Prostate gland (tissue), 2 donors: Measurements from ENCODE around the gene POLE. TPM values are rescaled to one million over a fixed set of nuclear protein-coding genes. Genes with fewer than 3 reads are reported as not detected.

Experiments used
- DNase-seq: peaks from one replicate; pipeline ENCODE4 v3.0.0-alpha.2; 2019; ENCODE audit warnings: low spot score
- H3K27ac ChIP-seq, 2 donors: fragments of 200-600 bp; sonication (generic); 2 replicates each; pipeline ENCODE4 v1.5.1; 2017 to 2019
- H3K27me3 ChIP-seq: fragments of 200-600 bp; sonication (generic); replicated peaks from 2 replicates; pipeline ENCODE4 v1.5.1; 2019; ENCODE audit not compliant: insufficient read depth
- H3K36me3 ChIP-seq, 2 donors: fragments of 200-600 bp; sonication (generic); 1 replicate in 1 of 2; 2 replicates in 1 of 2; pipeline versions ENCODE4 v1.5.1 to v1.8.1; 2017 to 2019
- H3K4me1 ChIP-seq: fragments of 200-600 bp; sonication (generic); replicated peaks from 2 replicates; pipeline ENCODE4 v1.5.1; 2019
- H3K4me3 ChIP-seq, 2 donors: fragments of 200-600 bp; sonication (generic); 2 replicates each; pipeline ENCODE4 v1.5.1; 2017 to 2019
- H3K9me3 ChIP-seq: fragments of 200-600 bp; sonication (generic); 2 replicates; pipeline ENCODE4 v1.5.1; 2017
- CTCF ChIP-seq, 4 experiments: fragments of 200-600 bp in 2 of 4; fragments of 450-650 bp in 2 of 4; sonication (generic) in 2 of 4; IDR thresholded peaks; 1 replicate in 3 of 4; 2 replicates in 1 of 4; pipeline ENCODE4 v1.5.1; 2016 to 2019; ENCODE audit warnings: antibody characterized with exemption in 4 of 4, mild to moderate bottlenecking in 2 of 4, moderate library complexity in 2 of 4
- POLR2A ChIP-seq: fragments of 450-650 bp; IDR thresholded peaks from one replicate; pipeline ENCODE4 v1.6.1; 2016; ENCODE audit warnings: antibody characterized with exemption, mild to moderate bottlenecking
- POLR2AphosphoS5 ChIP-seq: sonication (generic); formaldehyde crosslinking; IDR thresholded peaks from one replicate; pipeline ENCODE4 v1.6.1; 2017; ENCODE audit warnings: antibody characterized with exemption
- WGBS: methylation state at CpG from one replicate; pipeline ENCODE4 v1.1.5; 2018; 5-methylcytosine and 5-hydroxymethylcytosine counted together
- intact Hi-C: fragments of 100-400 bp; cut with DNase I; formaldehyde crosslinking; loops from one replicate; pipeline ENCODE4 v1.14.2; 2022
- total RNA-seq, 2 donors: library from RNA; depleted of rRNA; stranded (reverse); fragments of >200 nt; gene quantifications; one replicate each; pipeline ENCODE4 v1.1.0, GENCODE V29; 2016

Gene POLE
- total RNA-seq, 2 donors from 2014 or later, result 41.8 to 65.4 TPM

- peaks cover 4% of the 10 kb centered on the region for H3K4me1 ChIP-seq
- no peaks in the 10 kb centered on the region for H3K9me3 ChIP-seq
- WGBS, result 74% methylated on average over 16 of the region's 16 CpGs
- H3K27me3 ChIP-seq, result peaks cover 2% of the 10 kb centered on the region
- H3K4me3 ChIP-seq, result no peak overlapping the region
- intact Hi-C loops, result no loop called here
- TF ChIP-seq POLR2A (no peak), POLR2AphosphoS5 (no peak), CTCF (IDR thresholded peaks at IDR 0.05) (no peak)
- no peak for DNase-seq
- H3K36me3 ChIP-seq, result no peaks in the 10 kb centered on the region
- H3K27ac ChIP-seq, result no peak overlapping the region
Measured at GRCh38 chr12:132604668-132605441, 82.3 kb downstream of the POLE start.

- intact Hi-C loops, result no loop called here
- Histone ChIP-seq H3K4me1 (peaks cover 4% of the 10 kb centered on the region), H3K27ac (peak overlapping the region in 1 of 2 donors; percentile 31), H3K36me3 (no peaks in the 10 kb centered on the region), H3K27me3 (peaks cover 2% of the 10 kb centered on the region), H3K9me3 (no peaks in the 10 kb centered on the region), H3K4me3 (peak overlapping the region in 1 of 2 donors; percentile 18)
- no peak for TF ChIP-seq CTCF (IDR thresholded peaks at IDR 0.05)
- no peak for TF ChIP-seq POLR2A
- TF ChIP-seq POLR2AphosphoS5, result no peak
- no peak for DNase-seq
- WGBS, result 51% methylated on average over 26 of the region's 26 CpGs
Measured at GRCh38 chr12:132604151-132604618, 83.0 kb downstream of the POLE start.

- intact Hi-C loops, result no loop called here
- H3K4me3 ChIP-seq, result peak overlapping the region in 1 of 2 donors; percentile 18
- no peaks in the 10 kb centered on the region for H3K36me3 ChIP-seq
- DNase-seq, result no peak
- peak overlapping the region in 1 of 2 donors; percentile 31 for H3K27ac ChIP-seq
- H3K27me3 ChIP-seq, result peaks cover 2% of the 10 kb centered on the region
- H3K9me3 ChIP-seq, result no peaks in the 10 kb centered on the region
- TF ChIP-seq POLR2A (no peak), CTCF (IDR thresholded peaks at IDR 0.05) (no peak), POLR2AphosphoS5 (no peak)
- H3K4me1 ChIP-seq, result peaks cover 4% of the 10 kb centered on the region
- WGBS, result 73% methylated on average over 65 of the region's 67 CpGs
Measured at GRCh38 chr12:132603240-132604150, 83.6 kb downstream of the POLE start.

GRCh38 chr12:132602572-132603239, 84.4 kb downstream of the POLE start:
- Histone ChIP-seq H3K4me3 (no peak overlapping the region), H3K4me1 (peaks cover 4% of the 10 kb centered on the region), H3K9me3 (no peaks in the 10 kb centered on the region), H3K27ac (no peak overlapping the region), H3K36me3 (no peaks in the 10 kb centered on the region), H3K27me3 (peaks cover 2% of the 10 kb centered on the region)
- intact Hi-C loops, result no loop called here
- WGBS, result 54% methylated on average over 29 of the region's 29 CpGs
- TF ChIP-seq POLR2AphosphoS5 (no peak), POLR2A (no peak), CTCF (IDR thresholded peaks at IDR 0.05) (no peak)
- no peak for DNase-seq
